ENCODE data around the gene LAMA1. TPM values are rescaled to one million over a fixed set of nuclear protein-coding genes. Genes with fewer than 3 reads are reported as not detected.

Gene LAMA1
- 14.5 and 20.7 TPM in 2 replicates for total RNA-seq

- TF ChIP-seq CTCF (IDR thresholded peaks at IDR 0.05; ENCODE audit: insufficient read depth, low read depth, low read length) = no peak
- peak within 1 kb of the TSS; percentile 57 for H3K4me3 ChIP-seq (ENCODE audit: low read depth, low read length)
- DNase-seq (ENCODE audit: low read depth) = no peak
These were observed at the start of gene LAMA1 for GRCh38 chr18:7117390-7118355. LAMA1 (minus strand) TSS chr18:7117797; CDS start chr18:7117720, 77 bp downstream.

- no peak for DNase-seq (ENCODE audit: low read depth)
These were observed 48.3 kb upstream of the LAMA1 start for GRCh38 chr18:7165846-7166393.

GRCh38 chr18:7164323-7165004 is 46.9 kb upstream of the LAMA1 start:
- no peak overlapping the region for H3K4me3 ChIP-seq (ENCODE audit: low read depth, low read length)
- peak; percentile 30 for TF ChIP-seq CTCF (IDR thresholded peaks at IDR 0.05; ENCODE audit: insufficient read depth, low read depth, low read length)
- peak; percentile 14 for DNase-seq (ENCODE audit: low read depth)

More at GRCh38 chr18:7165846-7166393, 48.3 kb upstream of the LAMA1 start:
- H3K4me3 ChIP-seq (ENCODE audit: low read depth, low read length) = no peak overlapping the region
- no peak for TF ChIP-seq CTCF (IDR thresholded peaks at IDR 0.05; ENCODE audit: insufficient read depth, low read depth, low read length)

GRCh38 chr18:7158216-7158615 is 40.6 kb upstream of the LAMA1 start:
- DNase-seq (ENCODE audit: low read depth) = peak; percentile 53
- TF ChIP-seq CTCF (IDR thresholded peaks at IDR 0.05; ENCODE audit: insufficient read depth, low read depth, low read length) = no peak
- H3K4me3 ChIP-seq (ENCODE audit: low read depth, low read length) = no peak overlapping the region

- no peak overlapping the region for H3K4me3 ChIP-seq (ENCODE audit: low read depth, low read length)
- no peak for DNase-seq (ENCODE audit: low read depth)
- no peak for TF ChIP-seq CTCF (IDR thresholded peaks at IDR 0.05; ENCODE audit: insufficient read depth, low read depth, low read length)
These were observed 40.2 kb upstream of the LAMA1 start for GRCh38 chr18:7157760-7158159.

GRCh38 chr18:7155887-7156286 is 38.3 kb upstream of the LAMA1 start:
- DNase-seq (ENCODE audit: low read depth) = no peak
- no peak for TF ChIP-seq CTCF (IDR thresholded peaks at IDR 0.05; ENCODE audit: insufficient read depth, low read depth, low read length)
- H3K4me3 ChIP-seq (ENCODE audit: low read depth, low read length) = no peak overlapping the region

Measured in fibroblast of villous mesenchyme (primary cell).